DOHH2 (cell line): Measurements from ENCODE around the gene RASGRP2.

Experiments
- CTCF ChIP-seq: fragments of 200-600 bp; sonication (generic); IDR thresholded peaks from one replicate; pipeline ENCODE4 v1.5.1; 2014; ENCODE audit warnings: antibody characterized with exemption, mild to moderate bottlenecking, low read depth, low read length; ENCODE audit not compliant: poor library complexity, severe bottlenecking
- EZH2phosphoT487 ChIP-seq: fragments of 200-600 bp; sonication (generic); IDR thresholded peaks from 2 replicates; pipeline ENCODE4 v1.6.1; 2017; ENCODE audit warnings: borderline replicate concordance, mild to moderate bottlenecking, antibody characterized with exemption, low read length, moderate library complexity, mixed read lengths

GRCh38 chr11:64751580-64751979, 7.6 kb upstream of the RASGRP2 start:
- no peak for TF ChIP-seq CTCF
- no peak for TF ChIP-seq EZH2phosphoT487
